H1 (cell line): Measurements from ENCODE around the gene UBE2D2. TPM values are rescaled to one million over a fixed set of nuclear protein-coding genes. Genes with fewer than 3 reads are reported as not detected.

Source experiments
- CTCF ChIA-PET: fragments of 300-600 bp; sonication (Branson Sonifier 250); formaldehyde crosslinking; loops from one replicate; lab custom pipeline; 2021; ENCODE audit not compliant: partially characterized antibody; lab: Charles Lee
- POLR2A ChIA-PET: fragments of 300-600 bp; sonication (Branson Sonifier 250); formaldehyde crosslinking; loops from one replicate; lab custom pipeline; 2021; ENCODE audit warnings: inconsistent platforms; ENCODE audit not compliant: partially characterized antibody; lab: Charles Lee
- DNase-seq, 2 experiments: peaks; one replicate each; pipeline versions ENCODE4 v3.0.0 to v3.0.0-alpha.2; 2010 to 2022; ENCODE audit warnings: low spot score in 2 of 2, low read depth in 1 of 2, mixed read lengths in 1 of 2
- FAIRE-seq: peaks from 2 replicates; lab custom pipeline; 2011; peaks lifted over from hg19 to GRCh38; lab: Jason Lieb, UNC
- H2AFZ ChIP-seq: 2 replicates; pipeline ENCODE4 v1.8.1; 2012; ENCODE audit warnings: low read length, inconsistent platforms
- H2AK5ac ChIP-seq: 2 replicates; pipeline ENCODE4 v1.6.1; 2013; ENCODE audit warnings: low read depth, low read length
- H2BK120ac ChIP-seq: replicated peaks from 2 replicates; pipeline ENCODE3; 2013; ENCODE audit warnings: low read depth, low read length, inconsistent platforms
- H2BK12ac ChIP-seq: 2 replicates; pipeline ENCODE4 v1.6.1; 2013; ENCODE audit warnings: low read depth, low read length
- H2BK15ac ChIP-seq: 2 replicates; pipeline ENCODE4 v1.6.1; 2013; ENCODE audit warnings: low read length
- H2BK20ac ChIP-seq: 2 replicates; pipeline ENCODE4 v1.6.1; 2013; ENCODE audit warnings: low read length
- H2BK5ac ChIP-seq: 2 replicates; pipeline ENCODE4 v1.6.1; 2013; ENCODE audit warnings: low read depth, low read length
- H3K14ac ChIP-seq: 2 replicates; pipeline ENCODE4 v1.6.1; 2013; ENCODE audit warnings: inconsistent platforms; ENCODE audit not compliant: insufficient read length
- H3K18ac ChIP-seq: 2 replicates; pipeline ENCODE4 v1.6.1; 2013; ENCODE audit warnings: low read length; ENCODE audit errors: extremely low read depth
- H3K23ac ChIP-seq: 2 replicates; pipeline ENCODE4 v1.6.1; 2013; ENCODE audit warnings: inconsistent platforms; ENCODE audit not compliant: insufficient read length
- H3K23me2 ChIP-seq: 2 replicates; pipeline ENCODE4 v1.6.1; 2013; ENCODE audit warnings: low read depth, low read length
- H3K27ac ChIP-seq: 2 replicates; pipeline ENCODE4 v1.6.1; 2011; ENCODE audit warnings: low read depth, low read length, inconsistent platforms
- H3K27me3 ChIP-seq, 4 experiments: replicated peaks in 1 of 4; 1 replicate in 1 of 4; 2 replicates in 3 of 4; pipeline versions ENCODE4 v1.6.1 to v1.8.1; 2011 to 2013; ENCODE audit warnings: low read length in 3 of 4, mild to moderate bottlenecking in 3 of 4, inconsistent platforms in 2 of 4, mixed read lengths in 2 of 4, moderate library complexity in 1 of 4; ENCODE audit not compliant: control insufficient read depth in 3 of 4, insufficient read depth in 3 of 4; ENCODE audit errors: extremely low read depth in 1 of 4
- H3K36me3 ChIP-seq, 4 experiments: 2 replicates each; pipeline versions ENCODE4 v1.6.1 to v1.8.1; 2011 to 2013; ENCODE audit warnings: mild to moderate bottlenecking in 4 of 4, low read length in 3 of 4, moderate library complexity in 2 of 4, control low read depth in 1 of 4, inconsistent platforms in 1 of 4; ENCODE audit not compliant: insufficient read depth in 4 of 4, control insufficient read depth in 2 of 4
- H3K4ac ChIP-seq: replicated peaks from 2 replicates; pipeline ENCODE3; 2013; ENCODE audit warnings: low read length, low read depth, mixed read lengths, inconsistent platforms; ENCODE audit not compliant: insufficient read length
- H3K4me1 ChIP-seq, 4 experiments: replicated peaks in 1 of 4; 1 replicate in 1 of 4; 2 replicates in 3 of 4; pipeline versions ENCODE4 v1.6.1 to v1.8.1; 2011 to 2013; ENCODE audit warnings: low read length in 3 of 4, inconsistent platforms in 2 of 4, mixed read lengths in 1 of 4; ENCODE audit not compliant: insufficient read depth in 4 of 4, control insufficient read depth in 3 of 4
- H3K4me2 ChIP-seq, 2 experiments: 2 replicates each; pipeline versions ENCODE4 v1.6.1 to v1.8.1; 2011 to 2013; ENCODE audit warnings: low read depth in 2 of 2, low read length in 2 of 2, control low read depth in 1 of 2, inconsistent platforms in 1 of 2, mild to moderate bottlenecking in 1 of 2; ENCODE audit not compliant: insufficient read depth in 1 of 2
- H3K4me3 ChIP-seq, 4 experiments: fragments of 200-600, 300-600 bp in 1 of 4; sonication (generic), shearing (Covaris generic), sonication (Bioruptor Twin) in 1 of 4; 2 replicates each; pipeline versions ENCODE4 v1.5.1 to v1.8.1; 2011 to 2016; ENCODE audit warnings: low read length in 4 of 4, low read depth in 3 of 4, control low read depth in 2 of 4, inconsistent platforms in 2 of 4, mild to moderate bottlenecking in 2 of 4, mixed read lengths in 1 of 4, moderate library complexity in 1 of 4; ENCODE audit not compliant: insufficient read depth in 2 of 4; ENCODE audit errors: extremely low read depth in 1 of 4
- H3K56ac ChIP-seq: replicated peaks from 2 replicates; pipeline ENCODE3; 2013; ENCODE audit warnings: low read depth, mild to moderate bottlenecking, mixed read lengths, low read length, inconsistent platforms; ENCODE audit not compliant: insufficient read length
- H3K79me1 ChIP-seq: 2 replicates; pipeline ENCODE4 v1.6.1; 2013; ENCODE audit warnings: low read depth, low read length, control low read depth
- H3K79me2 ChIP-seq, 2 experiments: 2 replicates each; pipeline versions ENCODE4 v1.6.1 to v1.8.1; 2012 to 2013; ENCODE audit warnings: low read length in 2 of 2, mild to moderate bottlenecking in 2 of 2, inconsistent platforms in 1 of 2; ENCODE audit not compliant: insufficient read depth in 2 of 2, control insufficient read depth in 1 of 2
- H3K9ac ChIP-seq, 4 experiments: replicated peaks in 1 of 4; 1 replicate in 1 of 4; 2 replicates in 3 of 4; pipeline versions ENCODE4 v1.6.1 to v1.8.1; 2011 to 2013; ENCODE audit warnings: low read depth in 3 of 4, low read length in 3 of 4, control low read depth in 2 of 4, mild to moderate bottlenecking in 2 of 4, moderate library complexity in 2 of 4, inconsistent platforms in 1 of 4; ENCODE audit errors: extremely low read depth in 1 of 4
- H3K9me3 ChIP-seq, 2 experiments: 2 replicates each; pipeline versions ENCODE4 v1.6.1 to v1.8.1; 2012 to 2013; ENCODE audit warnings: mild to moderate bottlenecking in 2 of 2, moderate library complexity in 2 of 2, control low read depth in 1 of 2, inconsistent platforms in 1 of 2, low read depth in 1 of 2, low read length in 1 of 2, mixed read lengths in 1 of 2; ENCODE audit not compliant: insufficient read depth in 2 of 2
- H4K20me1 ChIP-seq, 2 experiments: replicated peaks in 1 of 2; 2 replicates each; pipeline versions ENCODE3 to v1.8.1; 2011 to 2013; ENCODE audit warnings: inconsistent platforms in 2 of 2, low read length in 2 of 2, mild to moderate bottlenecking in 1 of 2; ENCODE audit not compliant: insufficient read depth in 2 of 2, control insufficient read depth in 1 of 2
- H4K5ac ChIP-seq: 2 replicates; pipeline ENCODE4 v1.6.1; 2013; ENCODE audit warnings: low read length, low read depth, mixed read lengths, inconsistent platforms; ENCODE audit not compliant: insufficient read length
- H4K8ac ChIP-seq: 2 replicates; pipeline ENCODE4 v1.8.0; 2013; ENCODE audit warnings: mild to moderate bottlenecking, moderate library complexity, low read length, inconsistent platforms; ENCODE audit not compliant: insufficient read depth; ENCODE audit errors: extremely low read depth
- H4K91ac ChIP-seq: replicated peaks from 2 replicates; pipeline ENCODE3; 2013; ENCODE audit warnings: low read length, mixed read lengths, inconsistent platforms; ENCODE audit not compliant: insufficient read length
- BACH1 ChIP-seq: IDR thresholded peaks from 2 replicates; pipeline ENCODE4 v1.6.1; 2012; ENCODE audit warnings: low read length, improper control_type of control experiment
- CHD1 ChIP-seq: IDR thresholded peaks from 2 replicates; pipeline ENCODE4 v1.6.1; 2012; ENCODE audit warnings: low read depth, low read length, improper control_type of control experiment
- TEAD4 ChIP-seq: IDR thresholded peaks from 2 replicates; pipeline ENCODE4 v1.6.1; 2012; ENCODE audit warnings: low read depth, low read length, inconsistent platforms, mixed read lengths
- WGBS, 2 experiments: shearing (Covaris generic) in 1 of 2; methylation state at CpG; one replicate each; pipeline versions ENCODE4 v1.1.6 to v1.1.7; 2013 to 2015; ENCODE audit warnings: low lambda C conversion rate in 2 of 2, mixed read lengths in 2 of 2, inconsistent platforms in 1 of 2, low coverage in 1 of 2, missing lambda C conversion rate in 1 of 2; ENCODE audit not compliant: insufficient replicate concordance in 2 of 2, insufficient coverage in 1 of 2, insufficient read length in 1 of 2; ENCODE audit errors: extremely low coverage in 1 of 2, missing lambda C conversion rate in 1 of 2; 5-methylcytosine and 5-hydroxymethylcytosine counted together
- polyA plus RNA-seq, 7 experiments: library from polyadenylated mRNA; depleted of rRNA in 3 of 7; stranded (reverse) in 5 of 7; unstranded in 2 of 7; fragments of >200 nt in 5 of 7; fragments of 200-250 nt in 2 of 7; gene quantifications; 1 replicate in 5 of 7; 2 replicates in 1 of 7; 4 replicates in 1 of 7; pipeline versions ENCODE4 v1.2.1 to v1.2.3, GENCODE V29; 2011 to 2013; ENCODE audit warnings: missing spikeins in 2 of 7, mixed read lengths in 2 of 7
- total RNA-seq: library from RNA; stranded (reverse); fragmentation: NEBNext Ultra II Directional; extraction: Animal tissue kit (Norgen Biotek cat#: 25700); gene quantifications from 2 replicates; pipeline ENCODE4 v1.2.1, GENCODE V29; 2021

The UBE2D2 gene
- total and polyA plus RNA-seq, 2 of the 8 experiments (the other 6 are each of a cell fraction or from before 2014, with no cell fraction given) = 66.9 to 203 TPM

- Histone ChIP-seq H3K9ac (no peak overlapping the region), H3K79me1 (peaks cover 49% of the 10 kb centered on the region), H3K4me3 (no peak overlapping the region), H2BK5ac (no peak overlapping the region), H2AK5ac (no peak overlapping the region), H4K8ac (no peak overlapping the region; the same call in 1 of the 2 replicates), H2AFZ (no peak overlapping the region), H4K91ac (peak overlapping the region; percentile 27), H3K9me3 (no peaks in the 10 kb centered on the region), H3K14ac (no peak overlapping the region), H3K79me2 (peaks cover 44 to 96% of the 10 kb centered on the region in 2 experiments), H3K4ac (peak overlapping the region; percentile 34), H4K5ac (no peak overlapping the region), H3K4me1 (peaks cover 28 to 80% (median 75%) of the 10 kb centered on the region in 4 experiments), H3K27me3 (no peaks in the 10 kb centered on the region), H3K36me3 (no peaks in the 10 kb centered on the region), H2BK15ac (no peak overlapping the region)
- FAIRE-seq = no peak
- CTCF ChIA-PET = interaction anchor here (0.5 to 14.5 kb wide), 11 partner anchors 10 to 1295 kb away, joined by 3 to 224 read pairs (median 8); no protein-coding TSS in a partner anchor
- peak; percentile 75 for TF ChIP-seq TEAD4
- TF ChIP-seq CHD1 = no peak
- TF ChIP-seq BACH1 = no peak
- TF ChIP-seq, all 59 proteins: peak for 1
- 67% methylated on average over 18 of the region's 18 CpGs; no CpG with 5 or more reads in 1 of the 2 experiments for WGBS, 2 experiments
- peak overlapping the region in 1 of 2 experiments; percentile 7; a peak in 2 of 4 replicates for H3K4me2 ChIP-seq
- H2BK12ac ChIP-seq = no peak overlapping the region
- POLR2A ChIA-PET = interaction anchor here (0.7 to 14.7 kb wide), 3 partner anchors 11 to 22 kb away, joined by 3 to 212 read pairs (median 3); no protein-coding TSS in a partner anchor
- no peak overlapping the region for H3K23ac ChIP-seq
- 0 out of 2 replicates have a peak overlapping the region, but pooled peaks have one; percentile 43 for H3K18ac ChIP-seq
- no peak overlapping the region for H3K56ac ChIP-seq
- no peak overlapping the region for H2BK20ac ChIP-seq
- no peak for DNase-seq
- H3K27ac ChIP-seq = no peak overlapping the region
- H2BK120ac ChIP-seq = no peak overlapping the region
- peaks cover 5% of the 10 kb centered on the region for H3K23me2 ChIP-seq
- peaks cover 65 to 67% of the 10 kb centered on the region in 2 experiments for H4K20me1 ChIP-seq
Observed at GRCh38 chr5:139655727-139656271, 94.7 kb downstream of the UBE2D2 start.
